ENCODE data around the gene PLCH1. TPM values are rescaled to one million over a fixed set of nuclear protein-coding genes. Genes with fewer than 3 reads are reported as not detected.

The PLCH1 gene
- total and polyA plus RNA-seq, 2 donors (not counting 1 experiment from before 2014, with no cell fraction given): 0.27 TPM; not detected in 1

DNA sequence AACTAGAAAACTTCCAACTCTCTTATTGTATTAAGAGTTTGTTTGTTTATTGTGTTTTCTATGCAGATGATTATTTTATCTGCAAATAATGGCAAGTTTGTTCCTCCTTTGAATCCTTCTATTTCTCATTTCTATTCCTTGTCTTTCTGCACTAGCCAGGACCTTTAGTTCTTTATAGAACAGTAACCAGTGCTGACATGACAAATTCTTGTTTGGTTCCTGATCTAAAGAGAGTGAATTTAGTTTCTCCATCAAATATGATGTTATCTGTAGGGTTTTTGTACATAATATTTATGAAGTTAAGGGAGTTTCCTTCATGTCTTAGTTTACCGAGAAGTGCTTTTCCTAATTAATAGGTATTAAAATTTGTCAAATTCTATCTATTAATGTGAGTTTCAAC, 350.6 kb downstream of the PLCH1 start:
- intact Hi-C loops (cut with micrococcal nuclease): no loop called here
- no peak overlapping the region for H3K27ac ChIP-seq (ENCODE audit: low read length in 2 of 2)
- Mint-ChIP-seq H3K27me3 (no peaks in the 10 kb centered on the region), H3K4me1 (no peaks in the 10 kb centered on the region), H3K4me3 (no peak overlapping the region), H3K27ac (no peak overlapping the region), H3K9me3 (ENCODE audit: insufficient read depth) (peaks cover 3% of the 10 kb centered on the region)
- H3K4me3 ChIP-seq (ENCODE audit: control extremely low read depth in 1 of 5, extremely low read depth in 1 of 5, insufficient read depth in 1 of 5, low read depth in 2 of 5, low read length in 4 of 5): no peak overlapping the region
- no peak overlapping the region for H2AFZ ChIP-seq (ENCODE audit: insufficient read depth, low read depth, low read length, poor library complexity, severe bottlenecking)
- no peaks in the 10 kb centered on the region for H3K79me2 ChIP-seq (ENCODE audit: control insufficient read depth, insufficient read depth, low read length)
- H3K4me2 ChIP-seq (replicated peaks; ENCODE audit: low read depth, low read length, poor library complexity, severe bottlenecking): no peak overlapping the region
- ChIA-PET POLR2A (no interaction called here), CTCF (no interaction called here)
- no peaks in the 10 kb centered on the region for H3K36me3 ChIP-seq (replicated peaks in 1 of 2; ENCODE audit: control extremely low read depth in 1 of 2, control insufficient read depth in 1 of 2, extremely low read depth in 1 of 2, insufficient read depth in 2 of 2, low read length in 1 of 2)
- H3K9me3 ChIP-seq (ENCODE audit: control extremely low read depth in 1 of 3, control insufficient read depth in 2 of 3, insufficient read depth in 1 of 3, low read length in 2 of 3): no peaks in the 10 kb centered on the region
- ATAC-seq (ENCODE audit: low read depth): no peak
- H3K27me3 ChIP-seq (replicated peaks in 1 of 4; ENCODE audit: control extremely low read depth in 1 of 4, control insufficient read depth in 3 of 4, insufficient read depth in 4 of 4, low read length in 3 of 4): no peaks in the 10 kb centered on the region
- H3K4me1 ChIP-seq (ENCODE audit: control insufficient read depth in 2 of 2, insufficient read depth in 2 of 2, low read length in 2 of 2): no peaks in the 10 kb centered on the region
- no CpG with 5 or more reads among the region's 1 CpG for WGBS (ENCODE audit: insufficient coverage)
- H3K9ac ChIP-seq (ENCODE audit: low read length): no peak overlapping the region
- H4K20me1 ChIP-seq (ENCODE audit: control insufficient read depth, insufficient read depth, low read length, poor library complexity, severe bottlenecking): no peaks in the 10 kb centered on the region
- DNase-seq: no peak
- TF ChIP-seq, protein P1, sequence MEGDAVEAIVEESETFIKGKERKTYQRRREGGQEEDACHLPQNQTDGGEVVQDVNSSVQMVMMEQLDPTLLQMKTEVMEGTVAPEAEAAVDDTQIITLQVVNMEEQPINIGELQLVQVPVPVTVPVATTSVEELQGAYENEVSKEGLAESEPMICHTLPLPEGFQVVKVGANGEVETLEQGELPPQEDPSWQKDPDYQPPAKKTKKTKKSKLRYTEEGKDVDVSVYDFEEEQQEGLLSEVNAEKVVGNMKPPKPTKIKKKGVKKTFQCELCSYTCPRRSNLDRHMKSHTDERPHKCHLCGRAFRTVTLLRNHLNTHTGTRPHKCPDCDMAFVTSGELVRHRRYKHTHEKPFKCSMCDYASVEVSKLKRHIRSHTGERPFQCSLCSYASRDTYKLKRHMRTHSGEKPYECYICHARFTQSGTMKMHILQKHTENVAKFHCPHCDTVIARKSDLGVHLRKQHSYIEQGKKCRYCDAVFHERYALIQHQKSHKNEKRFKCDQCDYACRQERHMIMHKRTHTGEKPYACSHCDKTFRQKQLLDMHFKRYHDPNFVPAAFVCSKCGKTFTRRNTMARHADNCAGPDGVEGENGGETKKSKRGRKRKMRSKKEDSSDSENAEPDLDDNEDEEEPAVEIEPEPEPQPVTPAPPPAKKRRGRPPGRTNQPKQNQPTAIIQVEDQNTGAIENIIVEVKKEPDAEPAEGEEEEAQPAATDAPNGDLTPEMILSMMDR (IDR thresholded peaks at IDR 0.05): no peak
- no peak for TF ChIP-seq EZH2 (IDR thresholded peaks at IDR 0.05; ENCODE audit: borderline replicate concordance, insufficient read depth, low read depth, low read length, poor library complexity, severe bottlenecking)

DNA sequence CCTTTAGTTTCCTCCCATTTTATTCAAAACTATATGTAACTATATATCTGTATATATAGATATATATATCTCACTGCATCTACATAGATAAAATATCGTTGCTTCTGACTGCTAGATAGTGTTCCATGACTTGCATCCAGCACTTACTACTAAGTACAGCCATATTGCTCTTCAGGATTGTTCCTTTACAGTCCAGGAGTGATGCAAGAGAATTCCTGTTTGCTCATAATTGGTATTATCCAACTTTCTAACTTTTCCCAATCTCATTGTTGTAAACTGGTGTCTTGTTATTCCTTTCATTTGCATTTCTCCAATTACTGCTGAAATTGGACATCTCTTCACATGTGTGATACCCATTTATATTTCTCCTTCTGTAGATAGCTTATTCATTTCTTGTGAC, 351.6 kb downstream of the PLCH1 start:
- ChIA-PET CTCF (no interaction called here), POLR2A (no interaction called here)
- no peak for DNase-seq
- no peak overlapping the region for H3K27ac Mint-ChIP-seq
- no peaks in the 10 kb centered on the region for H3K4me1 Mint-ChIP-seq
- Histone ChIP-seq H3K4me2 (replicated peaks; ENCODE audit: low read depth, low read length, poor library complexity, severe bottlenecking) (no peak overlapping the region), H3K9ac (ENCODE audit: low read length) (no peak overlapping the region), H3K9me3 (ENCODE audit: control extremely low read depth in 1 of 3, control insufficient read depth in 2 of 3, insufficient read depth in 1 of 3, low read length in 2 of 3) (no peaks in the 10 kb centered on the region), H3K36me3 (replicated peaks in 1 of 2; ENCODE audit: control extremely low read depth in 1 of 2, control insufficient read depth in 1 of 2, extremely low read depth in 1 of 2, insufficient read depth in 2 of 2, low read length in 1 of 2) (no peaks in the 10 kb centered on the region), H3K4me3 (ENCODE audit: control extremely low read depth in 1 of 5, extremely low read depth in 1 of 5, insufficient read depth in 1 of 5, low read depth in 2 of 5, low read length in 4 of 5) (no peak overlapping the region), H3K27ac (ENCODE audit: low read length in 2 of 2) (no peak overlapping the region), H2AFZ (ENCODE audit: insufficient read depth, low read depth, low read length, poor library complexity, severe bottlenecking) (no peak overlapping the region), H3K27me3 (replicated peaks in 1 of 4; ENCODE audit: control extremely low read depth in 1 of 4, control insufficient read depth in 3 of 4, insufficient read depth in 4 of 4, low read length in 3 of 4) (no peaks in the 10 kb centered on the region), H3K79me2 (ENCODE audit: control insufficient read depth, insufficient read depth, low read length) (no peaks in the 10 kb centered on the region), H3K4me1 (ENCODE audit: control insufficient read depth in 2 of 2, insufficient read depth in 2 of 2, low read length in 2 of 2) (no peaks in the 10 kb centered on the region), H4K20me1 (ENCODE audit: control insufficient read depth, insufficient read depth, low read length, poor library complexity, severe bottlenecking) (no peaks in the 10 kb centered on the region)
- TF ChIP-seq, protein P1 (IDR thresholded peaks at IDR 0.05): no peak
- no peak for TF ChIP-seq EZH2 (IDR thresholded peaks at IDR 0.05; ENCODE audit: borderline replicate concordance, insufficient read depth, low read depth, low read length, poor library complexity, severe bottlenecking)
- ATAC-seq (ENCODE audit: low read depth): no peak
- intact Hi-C loops (cut with micrococcal nuclease): no loop called here
- no CpG with 5 or more reads among the region's 1 CpG for WGBS (ENCODE audit: insufficient coverage)
- H3K4me3 Mint-ChIP-seq: no peak overlapping the region
- H3K27me3 Mint-ChIP-seq: no peaks in the 10 kb centered on the region
- peaks cover 3% of the 10 kb centered on the region for H3K9me3 Mint-ChIP-seq (ENCODE audit: insufficient read depth)

All from B cell (primary cell).